K562 (cell line): ENCODE data around the gene FIZ1.

Experiments used
- EP300 ChIP-seq: IDR thresholded peaks from 2 replicates; pipeline ENCODE4 v1.6.1; 2012; ENCODE audit warnings: low read length, improper control_type of control experiment
- KLF10 ChIP-seq: fragments of 250-450 bp; sonication (Bioruptor Pico); IDR thresholded peaks from 2 replicates; pipeline ENCODE4 v1.6.1; 2021; ENCODE audit warnings: matching md5 sums
- NFIC ChIP-seq: fragments of 450-650 bp; IDR thresholded peaks from 2 replicates; pipeline ENCODE4 v1.6.1; 2017; ENCODE audit warnings: mild to moderate bottlenecking, inconsistent platforms
- NFYB ChIP-seq: IDR thresholded peaks from 2 replicates; pipeline ENCODE4 v1.6.1; 2011; ENCODE audit warnings: mild to moderate bottlenecking, moderate library complexity; ENCODE audit not compliant: insufficient read length; ENCODE audit errors: extremely low read depth
- RAD21 ChIP-seq, 2 experiments: fragments of 250-450 bp in 1 of 2; fragments of 450-650 bp in 1 of 2; sonication (Bioruptor Pico) in 1 of 2; formaldehyde crosslinking in 1 of 2; IDR thresholded peaks in 1 of 2; conservative IDR thresholded peaks in 1 of 2; 2 replicates each; pipeline versions ENCODE4 v1.4.0 to v1.8.0; 2020 to 2022; ENCODE audit warnings: mild to moderate bottlenecking in 2 of 2, moderate library complexity in 1 of 2
- TCF7 ChIP-seq: sonication (generic); IDR thresholded peaks from 2 replicates; pipeline ENCODE4 v1.6.1; 2016; ENCODE audit warnings: antibody characterized with exemption, borderline replicate concordance
- ZSCAN29 ChIP-seq: fragments of 450-650 bp; IDR thresholded peaks from 2 replicates; pipeline ENCODE4 v1.6.1; 2017
- TF ChIP-seq, protein P1 (sequence below), 3 experiments: IDR thresholded peaks in 2 of 3; conservative IDR thresholded peaks in 1 of 3; 2 replicates each; pipeline ENCODE4 v1.5.1; 2011 to 2012; ENCODE audit warnings: low read length in 3 of 3, mild to moderate bottlenecking in 3 of 3, control low read depth in 2 of 3, improper control_type of control experiment in 1 of 3, inconsistent platforms in 1 of 3, low read depth in 1 of 3, mixed read lengths in 1 of 3, moderate library complexity in 1 of 3; ENCODE audit not compliant: insufficient read depth in 2 of 3

DNA sequence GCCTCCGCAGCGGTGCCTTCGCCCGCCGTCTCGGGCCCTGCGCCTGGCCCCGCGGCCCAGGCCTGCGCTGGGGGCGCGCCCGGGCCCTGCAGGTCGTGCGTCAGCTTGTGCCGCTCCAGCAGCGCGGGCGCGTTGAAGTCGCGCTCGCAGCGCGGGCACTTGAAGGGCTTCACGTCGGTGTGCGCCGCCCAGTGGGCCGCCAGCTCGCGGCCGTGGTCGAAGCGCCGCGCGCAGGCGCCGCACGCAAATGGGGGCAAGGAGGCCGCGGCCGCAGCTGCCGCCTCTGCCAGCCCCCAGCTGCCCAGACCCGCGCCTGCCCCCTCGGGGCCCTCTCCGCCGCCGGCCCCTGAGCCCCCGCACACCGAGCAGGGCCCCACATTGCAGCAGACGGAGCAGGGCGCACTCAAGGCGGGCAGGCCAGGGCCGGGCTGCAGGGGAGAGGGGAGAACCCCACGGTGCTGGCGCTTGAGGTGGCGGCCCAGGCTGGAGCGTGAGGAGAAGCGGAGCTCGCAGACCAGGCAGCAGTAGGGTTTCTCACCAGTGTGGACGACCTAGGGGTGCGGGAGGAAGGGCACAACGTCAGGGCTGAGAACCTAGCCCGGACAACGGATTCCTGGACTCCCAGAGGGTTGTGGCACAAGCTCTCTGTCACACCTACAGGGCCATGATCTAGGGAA lies 6.1 kb downstream of the FIZ1 start:
- TF ChIP-seq NFIC (no peak), RAD21 (CRISPR knock-in tag; conservative IDR thresholded peaks at IDR 0.05 in 1 of 2, IDR thresholded peaks at IDR 0.05 in 1 of 2) (no peak), NFYB (no peak), KLF10 (no peak), TCF7 (no peak), ZSCAN29 (no peak), EP300 (no peak)
- TF ChIP-seq, protein P1, sequence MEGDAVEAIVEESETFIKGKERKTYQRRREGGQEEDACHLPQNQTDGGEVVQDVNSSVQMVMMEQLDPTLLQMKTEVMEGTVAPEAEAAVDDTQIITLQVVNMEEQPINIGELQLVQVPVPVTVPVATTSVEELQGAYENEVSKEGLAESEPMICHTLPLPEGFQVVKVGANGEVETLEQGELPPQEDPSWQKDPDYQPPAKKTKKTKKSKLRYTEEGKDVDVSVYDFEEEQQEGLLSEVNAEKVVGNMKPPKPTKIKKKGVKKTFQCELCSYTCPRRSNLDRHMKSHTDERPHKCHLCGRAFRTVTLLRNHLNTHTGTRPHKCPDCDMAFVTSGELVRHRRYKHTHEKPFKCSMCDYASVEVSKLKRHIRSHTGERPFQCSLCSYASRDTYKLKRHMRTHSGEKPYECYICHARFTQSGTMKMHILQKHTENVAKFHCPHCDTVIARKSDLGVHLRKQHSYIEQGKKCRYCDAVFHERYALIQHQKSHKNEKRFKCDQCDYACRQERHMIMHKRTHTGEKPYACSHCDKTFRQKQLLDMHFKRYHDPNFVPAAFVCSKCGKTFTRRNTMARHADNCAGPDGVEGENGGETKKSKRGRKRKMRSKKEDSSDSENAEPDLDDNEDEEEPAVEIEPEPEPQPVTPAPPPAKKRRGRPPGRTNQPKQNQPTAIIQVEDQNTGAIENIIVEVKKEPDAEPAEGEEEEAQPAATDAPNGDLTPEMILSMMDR (IDR thresholded peaks at IDR 0.05 in 2 of 3, conservative IDR thresholded peaks at IDR 0.05 in 1 of 3; ENCODE audit: insufficient read depth in 2 of 3, low read depth in 1 of 3, low read length in 3 of 3), result no peak
